Measurements from ENCODE around the gene AGAP1. TPM values are rescaled to one million over a fixed set of nuclear protein-coding genes. Genes with fewer than 3 reads are reported as not detected.

AGAP1 gene
- total RNA-seq, 2 donors from 2014 or later, result 19.1 to 20.8 TPM

DNA sequence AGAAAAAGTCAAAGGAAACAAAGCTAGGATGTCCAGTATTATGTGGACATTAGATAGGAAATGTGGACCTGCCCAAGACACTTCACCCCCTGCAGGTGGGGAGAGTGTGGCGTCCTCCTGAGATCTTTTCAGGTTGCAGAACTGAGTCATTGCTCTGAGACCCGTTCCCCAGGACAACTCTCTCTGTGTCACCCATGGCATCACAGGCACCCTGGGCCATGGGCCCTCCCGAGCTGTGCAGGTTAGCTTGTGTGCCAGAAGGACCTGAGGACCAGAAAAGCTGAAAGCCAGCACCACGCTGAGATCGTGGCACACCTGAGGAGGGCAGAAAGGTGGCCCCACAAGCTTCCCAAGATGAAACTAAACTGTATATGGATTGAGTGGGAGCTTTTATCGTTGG lies 229.5 kb downstream of the AGAP1 start:
- ATAC-seq (ENCODE audit: insufficient number of reproducible peaks, low FRiP score, low read depth) (no peak), DNase-seq (ENCODE audit: low spot score) (no peak)
- Histone ChIP-seq H3K9me3 (no peaks in the 10 kb centered on the region), H3K27me3 (replicated peaks; ENCODE audit: insufficient read depth) (no peaks in the 10 kb centered on the region), H3K36me3 (no peaks in the 10 kb centered on the region), H3K4me1 (ENCODE audit: control insufficient read depth in 1 of 2, low read depth in 2 of 2) (peaks cover 0 to 25% of the 10 kb centered on the region in 2 donors), H3K27ac (no peak overlapping the region), H3K4me3 (no peak overlapping the region)
- TF ChIP-seq CTCF (IDR thresholded peaks at IDR 0.05), result no peak

DNA sequence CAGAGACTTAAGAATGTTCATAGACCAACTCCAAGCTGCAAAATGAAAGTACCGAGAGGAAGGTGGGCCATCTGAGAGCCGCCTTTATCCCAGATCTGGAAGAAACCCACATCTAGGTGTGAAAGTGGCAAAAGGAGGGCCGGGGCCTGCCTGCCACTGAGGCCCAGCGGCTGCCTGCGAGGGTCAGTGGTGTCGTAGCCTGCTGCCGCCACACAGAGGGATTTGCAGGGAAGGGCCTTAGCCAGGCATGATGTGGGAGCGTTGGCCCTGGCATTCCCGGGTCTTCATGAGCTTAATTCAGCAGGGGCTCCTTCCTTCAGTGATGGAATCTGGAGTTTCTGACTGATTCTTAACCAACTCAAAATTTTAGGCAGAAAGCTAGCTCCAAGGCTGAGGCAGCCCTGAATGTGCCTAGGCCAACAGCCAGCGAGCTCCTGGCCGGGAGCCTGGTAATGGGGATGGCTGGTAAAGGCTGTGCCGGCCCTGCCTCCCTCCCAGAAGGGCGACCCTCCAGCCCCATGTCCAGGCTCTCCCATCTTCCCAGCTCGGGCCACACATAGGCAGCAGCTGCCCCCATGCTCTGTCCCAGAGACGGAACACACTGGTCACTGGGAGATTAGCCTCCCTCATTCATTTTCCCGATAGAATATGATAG lies 230.1 kb downstream of the AGAP1 start:
- Histone ChIP-seq H3K9me3 (no peaks in the 10 kb centered on the region), H3K27ac (peak overlapping the region; percentile 13 to 75), H3K4me1 (ENCODE audit: control insufficient read depth in 1 of 2, low read depth in 2 of 2) (peaks cover 0 to 25% of the 10 kb centered on the region in 2 donors), H3K27me3 (replicated peaks; ENCODE audit: insufficient read depth) (no peaks in the 10 kb centered on the region), H3K4me3 (no peak overlapping the region), H3K36me3 (no peaks in the 10 kb centered on the region)
- DNase-seq (ENCODE audit: low spot score) (no peak), ATAC-seq (ENCODE audit: insufficient number of reproducible peaks, low FRiP score, low read depth) (no peak)
- no peak for TF ChIP-seq CTCF (IDR thresholded peaks at IDR 0.05)

DNA sequence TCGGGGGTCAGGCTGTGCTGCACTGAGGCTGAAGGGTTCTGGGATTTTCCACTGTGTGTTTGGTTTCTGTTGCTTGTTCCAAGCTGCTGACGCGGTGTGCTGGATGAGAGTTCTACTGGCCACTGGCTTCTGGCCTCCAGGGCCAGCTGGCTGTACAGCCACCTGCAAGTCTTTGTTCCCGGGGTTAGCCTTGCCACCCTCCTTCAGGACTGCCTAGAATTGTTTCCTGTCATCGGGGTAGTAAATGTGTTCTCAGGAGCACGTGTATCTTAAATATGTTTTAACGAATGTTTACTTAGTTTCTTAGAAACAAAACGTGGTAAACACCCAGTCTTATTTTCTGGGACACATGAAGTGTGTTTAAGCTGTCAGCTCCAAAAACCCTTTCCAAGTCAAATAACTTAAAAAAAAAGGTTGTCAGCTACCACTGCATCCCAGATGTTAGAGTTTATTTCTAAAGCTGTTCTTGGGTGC lies 231.2 kb downstream of the AGAP1 start:
- no peak for TF ChIP-seq CTCF (IDR thresholded peaks at IDR 0.05)
- H3K4me1 ChIP-seq (ENCODE audit: control insufficient read depth in 1 of 2, low read depth in 2 of 2), result peaks cover 0 to 25% of the 10 kb centered on the region in 2 donors
- DNase-seq (ENCODE audit: low spot score) (no peak), ATAC-seq (ENCODE audit: insufficient number of reproducible peaks, low FRiP score, low read depth) (no peak)
- no peaks in the 10 kb centered on the region for H3K27me3 ChIP-seq (replicated peaks; ENCODE audit: insufficient read depth)
- H3K4me3 ChIP-seq, result peak overlapping the region; percentile 52
- H3K27ac ChIP-seq, result peak overlapping the region; percentile 47 to 75
- no peaks in the 10 kb centered on the region for H3K36me3 ChIP-seq
- H3K9me3 ChIP-seq, result no peaks in the 10 kb centered on the region

DNA sequence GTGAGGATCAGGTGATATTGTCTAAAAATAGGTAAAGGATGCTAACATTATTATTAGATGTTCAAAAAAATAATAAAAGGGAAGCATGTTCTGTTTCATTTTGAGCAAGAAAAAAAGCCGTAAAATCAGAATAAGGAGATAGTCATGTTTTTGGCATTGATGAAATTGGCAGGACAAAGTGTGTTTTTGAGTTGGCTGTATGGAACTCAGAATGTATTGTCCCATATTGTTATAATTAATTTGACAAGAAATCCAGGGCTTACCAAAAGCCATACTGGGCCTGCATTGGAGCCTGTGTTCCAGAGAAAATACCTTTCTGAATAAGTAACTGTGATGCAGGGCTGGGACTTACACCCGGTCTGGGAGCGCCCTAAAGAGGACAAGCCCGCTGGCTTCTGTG lies 232.0 kb downstream of the AGAP1 start:
- no peak overlapping the region for H3K27ac ChIP-seq
- no peak for DNase-seq (ENCODE audit: low spot score)
- no peak overlapping the region for H3K4me3 ChIP-seq
- H3K4me1 ChIP-seq (ENCODE audit: control insufficient read depth in 1 of 2, low read depth in 2 of 2), result peaks cover 0 to 25% of the 10 kb centered on the region in 2 donors
- H3K9me3 ChIP-seq, result no peaks in the 10 kb centered on the region
- H3K36me3 ChIP-seq, result no peaks in the 10 kb centered on the region
- H3K27me3 ChIP-seq (replicated peaks; ENCODE audit: insufficient read depth), result no peaks in the 10 kb centered on the region
- ATAC-seq (ENCODE audit: insufficient number of reproducible peaks, low FRiP score, low read depth), result no peak
- no peak for TF ChIP-seq CTCF (IDR thresholded peaks at IDR 0.05)

DNA sequence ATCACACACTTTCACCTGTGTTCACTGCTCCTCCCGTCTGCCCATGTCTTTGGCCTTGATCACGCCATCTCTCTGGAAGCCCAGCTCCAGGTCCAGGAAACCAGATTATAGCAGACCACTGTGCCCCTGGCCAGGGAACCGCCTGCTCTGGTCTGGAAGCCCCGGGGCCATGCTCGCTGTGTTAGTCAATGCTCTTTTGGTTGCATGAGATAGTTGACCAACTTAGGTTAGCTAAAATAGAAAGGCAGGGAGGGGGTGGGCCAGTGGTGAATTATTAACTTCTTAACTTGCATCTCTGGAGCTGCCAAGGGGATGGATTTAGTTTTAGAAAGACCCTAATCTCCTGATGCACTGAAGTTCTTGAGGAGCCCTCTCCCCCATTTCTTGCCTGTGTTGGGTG lies 232.7 kb downstream of the AGAP1 start:
- H3K27ac ChIP-seq, result no peak overlapping the region

More for the DNA sequence above, 232.7 kb downstream of the AGAP1 start:
- ATAC-seq (ENCODE audit: insufficient number of reproducible peaks, low FRiP score, low read depth) (no peak), DNase-seq (ENCODE audit: low spot score) (no peak)
- Histone ChIP-seq H3K4me1 (ENCODE audit: control insufficient read depth in 1 of 2, low read depth in 2 of 2) (peaks cover 0 to 25% of the 10 kb centered on the region in 2 donors), H3K36me3 (no peaks in the 10 kb centered on the region), H3K9me3 (no peaks in the 10 kb centered on the region), H3K27me3 (replicated peaks; ENCODE audit: insufficient read depth) (no peaks in the 10 kb centered on the region), H3K4me3 (no peak overlapping the region)
- TF ChIP-seq CTCF (IDR thresholded peaks at IDR 0.05), result no peak

All from thoracic aorta (tissue), 2 donors.